MM.1S (cell line): ENCODE measurements around the gene RBMS3.

Experiments used
- DNase-seq: peaks from one replicate; pipeline ENCODE4 v3.0.0-alpha.2; 2015
- H2AFZ ChIP-seq: fragments of 300-600 bp; sonication (generic); 2 replicates; pipeline ENCODE4 v1.6.0; 2016; ENCODE audit warnings: antibody characterized with exemption, low read length
- H3F3A ChIP-seq: fragments of 300-600 bp; sonication (generic); 2 replicates; pipeline ENCODE4 v1.6.1; 2016; ENCODE audit warnings: mild to moderate bottlenecking, antibody characterized with exemption, low read length, moderate library complexity, mixed read lengths; ENCODE audit not compliant: insufficient read depth
- H3K27ac ChIP-seq: fragments of 300-600 bp; sonication (generic); 2 replicates; pipeline ENCODE4 v1.5.1; 2016; ENCODE audit warnings: mild to moderate bottlenecking, low read length
- H3K27me3 ChIP-seq: fragments of 300-600 bp; sonication (generic); replicated peaks from 2 replicates; pipeline ENCODE4 v1.6.0; 2016; ENCODE audit warnings: low read length; ENCODE audit not compliant: insufficient read depth
- H3K36me3 ChIP-seq: fragments of 300-600 bp; sonication (generic); replicated peaks from 2 replicates; pipeline ENCODE4 v1.6.1; 2016; ENCODE audit warnings: mild to moderate bottlenecking, low read length, mixed read lengths; ENCODE audit not compliant: insufficient read depth
- H3K4me1 ChIP-seq: fragments of 300-600 bp; sonication (generic); 2 replicates; pipeline ENCODE4 v1.6.1; 2016; ENCODE audit warnings: low read length, mixed read lengths
- H3K4me2 ChIP-seq: fragments of 300-600 bp; sonication (generic); 2 replicates; pipeline ENCODE4 v1.6.0; 2016; ENCODE audit warnings: low read depth, low read length
- H3K4me3 ChIP-seq: fragments of 300-600 bp; sonication (generic); 2 replicates; pipeline ENCODE4 v1.5.1; 2016; ENCODE audit warnings: low read length, mixed read lengths
- H3K79me2 ChIP-seq: fragments of 300-600 bp; sonication (generic); 2 replicates; pipeline ENCODE4 v1.6.1; 2016; ENCODE audit warnings: mixed run types, low read length, mixed read lengths
- H3K9ac ChIP-seq: fragments of 300-600 bp; sonication (generic); 2 replicates; pipeline ENCODE4 v1.6.1; 2016; ENCODE audit warnings: low read length, mixed read lengths
- H3K9me2 ChIP-seq: fragments of 300-600 bp; sonication (generic); replicated peaks from 2 replicates; pipeline ENCODE4 v1.6.1; 2016; ENCODE audit warnings: mild to moderate bottlenecking, low read length, mixed read lengths; ENCODE audit not compliant: insufficient read depth
- H3K9me3 ChIP-seq: fragments of 300-600 bp; sonication (generic); replicated peaks from 2 replicates; pipeline ENCODE4 v1.6.1; 2016; ENCODE audit warnings: mild to moderate bottlenecking, low read length, mixed read lengths; ENCODE audit not compliant: insufficient read depth
- H4K20me1 ChIP-seq: fragments of 300-600 bp; sonication (generic); 2 replicates; pipeline ENCODE4 v1.6.1; 2016; ENCODE audit warnings: mild to moderate bottlenecking, low read length, moderate library complexity, mixed read lengths; ENCODE audit not compliant: insufficient read depth
- EZH2 ChIP-seq: fragments of 300-600 bp; sonication (generic); optimal IDR thresholded peaks from 2 replicates; pipeline ENCODE3; 2017; ENCODE audit warnings: low read depth, mild to moderate bottlenecking, antibody characterized with exemption, low read length, mixed read lengths
- EZH2phosphoT487 ChIP-seq: fragments of 300-600 bp; sonication (generic); IDR thresholded peaks from 2 replicates; pipeline ENCODE4 v1.6.1; 2018; ENCODE audit warnings: antibody characterized with exemption, low read length
- TF ChIP-seq, protein P1 (sequence below): fragments of 300-600 bp; sonication (generic); IDR thresholded peaks from 2 replicates; pipeline ENCODE4 v1.5.1; 2016; ENCODE audit warnings: antibody characterized with exemption, low read length, mixed read lengths

Gene RBMS3

GRCh38 chr3:29868543-29869101 lies 587.8 kb downstream of the RBMS3 start:
- no peaks in the 10 kb centered on the region for H4K20me1 ChIP-seq
- H3F3A ChIP-seq, result no peaks in the 10 kb centered on the region
- no peak overlapping the region for H3K27ac ChIP-seq
- no peak overlapping the region for H3K9ac ChIP-seq
- no peak overlapping the region for H3K4me3 ChIP-seq
- no peaks in the 10 kb centered on the region for H3K9me3 ChIP-seq
- no peak for DNase-seq
- no peaks in the 10 kb centered on the region for H3K36me3 ChIP-seq
- no peak overlapping the region for H2AFZ ChIP-seq
- no peak for TF ChIP-seq EZH2
- no peak for TF ChIP-seq EZH2phosphoT487
- TF ChIP-seq, protein P1, sequence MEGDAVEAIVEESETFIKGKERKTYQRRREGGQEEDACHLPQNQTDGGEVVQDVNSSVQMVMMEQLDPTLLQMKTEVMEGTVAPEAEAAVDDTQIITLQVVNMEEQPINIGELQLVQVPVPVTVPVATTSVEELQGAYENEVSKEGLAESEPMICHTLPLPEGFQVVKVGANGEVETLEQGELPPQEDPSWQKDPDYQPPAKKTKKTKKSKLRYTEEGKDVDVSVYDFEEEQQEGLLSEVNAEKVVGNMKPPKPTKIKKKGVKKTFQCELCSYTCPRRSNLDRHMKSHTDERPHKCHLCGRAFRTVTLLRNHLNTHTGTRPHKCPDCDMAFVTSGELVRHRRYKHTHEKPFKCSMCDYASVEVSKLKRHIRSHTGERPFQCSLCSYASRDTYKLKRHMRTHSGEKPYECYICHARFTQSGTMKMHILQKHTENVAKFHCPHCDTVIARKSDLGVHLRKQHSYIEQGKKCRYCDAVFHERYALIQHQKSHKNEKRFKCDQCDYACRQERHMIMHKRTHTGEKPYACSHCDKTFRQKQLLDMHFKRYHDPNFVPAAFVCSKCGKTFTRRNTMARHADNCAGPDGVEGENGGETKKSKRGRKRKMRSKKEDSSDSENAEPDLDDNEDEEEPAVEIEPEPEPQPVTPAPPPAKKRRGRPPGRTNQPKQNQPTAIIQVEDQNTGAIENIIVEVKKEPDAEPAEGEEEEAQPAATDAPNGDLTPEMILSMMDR, result no peak
- H3K9me2 ChIP-seq, result no peaks in the 10 kb centered on the region
- no peaks in the 10 kb centered on the region for H3K27me3 ChIP-seq
- no peak overlapping the region for H3K4me2 ChIP-seq
- H3K4me1 ChIP-seq, result no peaks in the 10 kb centered on the region; the same call in 1 of the 2 replicates
- no peaks in the 10 kb centered on the region for H3K79me2 ChIP-seq

DNA sequence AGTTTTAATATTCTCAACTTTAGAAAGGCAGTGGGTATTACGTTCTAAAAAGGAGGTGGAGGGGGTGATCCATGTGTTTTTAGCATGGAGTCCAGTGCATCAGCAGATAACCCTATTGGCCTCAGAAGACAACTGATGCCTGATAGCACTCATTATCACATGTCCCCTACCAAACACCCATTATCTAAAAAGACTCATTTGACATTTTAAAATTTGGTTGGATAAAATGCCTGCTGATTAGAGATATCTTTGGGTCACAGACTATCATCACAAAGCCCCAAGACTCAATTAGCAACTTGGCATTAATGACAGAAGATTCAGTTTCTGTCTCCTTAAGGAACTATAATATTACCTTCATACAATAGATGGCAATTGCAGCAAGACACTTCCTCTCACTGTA lies 589.3 kb downstream of the RBMS3 start:
- H3K79me2 ChIP-seq, result no peaks in the 10 kb centered on the region
- no peak overlapping the region for H3K27ac ChIP-seq
- H3K4me1 ChIP-seq, result no peaks in the 10 kb centered on the region; the same call in 1 of the 2 replicates
- H3K36me3 ChIP-seq, result no peaks in the 10 kb centered on the region
- no peaks in the 10 kb centered on the region for H3K27me3 ChIP-seq
- no peaks in the 10 kb centered on the region for H3F3A ChIP-seq
- no peaks in the 10 kb centered on the region for H4K20me1 ChIP-seq
- H3K9me2 ChIP-seq, result no peaks in the 10 kb centered on the region
- no peak overlapping the region for H3K9ac ChIP-seq
- TF ChIP-seq EZH2 (no peak), EZH2phosphoT487 (no peak)
- TF ChIP-seq, protein P1, result no peak
- no peak overlapping the region for H3K4me3 ChIP-seq
- H2AFZ ChIP-seq, result no peak overlapping the region
- H3K4me2 ChIP-seq, result no peak overlapping the region
- H3K9me3 ChIP-seq, result no peaks in the 10 kb centered on the region
- DNase-seq, result no peak

DNA sequence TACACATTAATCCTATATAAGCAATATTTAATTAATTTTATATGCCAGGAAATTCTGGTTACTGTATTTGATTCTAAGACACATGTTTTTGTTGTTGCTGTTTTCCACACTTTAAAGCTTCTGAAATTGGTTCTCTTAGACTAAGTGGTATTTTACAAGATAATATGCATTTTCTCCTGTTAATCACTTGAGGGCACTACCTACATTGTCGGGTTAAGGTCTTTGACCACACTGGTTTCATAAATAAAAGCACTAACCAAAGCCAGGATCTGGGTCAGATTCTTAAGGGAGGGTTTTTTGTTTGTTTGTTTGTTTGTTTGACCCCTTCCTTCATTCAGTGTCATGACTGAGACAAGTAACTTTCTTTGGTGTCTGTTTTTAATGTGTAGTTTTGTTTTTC lies 590.2 kb downstream of the RBMS3 start:
- H2AFZ ChIP-seq, result no peak overlapping the region
- TF ChIP-seq EZH2phosphoT487 (no peak), EZH2 (no peak)
- TF ChIP-seq, protein P1, result no peak
- H3K27ac ChIP-seq, result no peak overlapping the region
- H3K36me3 ChIP-seq, result no peaks in the 10 kb centered on the region
- H3K79me2 ChIP-seq, result no peaks in the 10 kb centered on the region
- H3F3A ChIP-seq, result no peaks in the 10 kb centered on the region
- no peak overlapping the region for H3K4me3 ChIP-seq
- no peaks in the 10 kb centered on the region for H4K20me1 ChIP-seq
- DNase-seq, result peak; percentile 18
- no peaks in the 10 kb centered on the region for H3K9me2 ChIP-seq
- no peaks in the 10 kb centered on the region for H3K9me3 ChIP-seq
- H3K4me2 ChIP-seq, result no peak overlapping the region
- no peaks in the 10 kb centered on the region for H3K27me3 ChIP-seq
- H3K4me1 ChIP-seq, result no peaks in the 10 kb centered on the region; the same call in 1 of the 2 replicates
- H3K9ac ChIP-seq, result no peak overlapping the region
